GM04503 (cell line): Measurements from ENCODE around the gene TP53INP2.
"Not testable (repeated sequence)": the region's sequence is repeated elsewhere in the genome, so short reads cannot be mapped to it uniquely, and the experiment has no call there.

Source experiments
- DNase-seq: peaks from one replicate; pipeline ENCODE4 v3.0.0-alpha.2; 2012; ENCODE audit warnings: low read depth

Gene TP53INP2

GRCh38 chr20:34704177-34705007 is at the start of gene TP53INP2:
TP53INP2 (plus strand) TSS chr20:34704344; CDS start chr20:34708740, 4,396 bp downstream.
- no peak for DNase-seq

GRCh38 chr20:34658654-34659053 is 45.5 kb upstream of the TP53INP2 start:
- DNase-seq = not testable (repeated sequence)

DNA sequence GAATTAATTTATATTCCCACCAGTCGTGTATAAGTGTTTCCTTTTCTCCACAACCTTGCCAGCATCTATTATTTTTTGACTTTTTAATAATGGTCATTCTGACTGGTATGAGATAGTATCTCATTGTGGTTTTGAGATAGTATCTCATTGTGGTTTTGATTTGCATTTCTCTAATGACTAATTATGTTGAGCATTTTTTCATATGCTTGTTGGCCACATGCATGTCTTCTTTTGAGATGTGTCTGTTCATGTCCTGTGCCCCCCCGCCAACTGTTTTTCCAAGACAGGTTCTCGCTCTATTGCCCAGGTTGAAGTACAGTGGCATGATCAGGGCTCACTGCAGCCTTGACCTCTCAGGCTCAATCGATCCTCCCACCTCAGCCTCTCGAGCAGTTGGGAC is 42.3 kb upstream of the TP53INP2 start:
- not testable (repeated sequence) for DNase-seq

- DNase-seq = no peak
Observed at GRCh38 chr20:34663213-34663943, 40.8 kb upstream of the TP53INP2 start.

GRCh38 chr20:34664751-34665150 is 39.4 kb upstream of the TP53INP2 start:
- DNase-seq = not testable (repeated sequence)

DNA sequence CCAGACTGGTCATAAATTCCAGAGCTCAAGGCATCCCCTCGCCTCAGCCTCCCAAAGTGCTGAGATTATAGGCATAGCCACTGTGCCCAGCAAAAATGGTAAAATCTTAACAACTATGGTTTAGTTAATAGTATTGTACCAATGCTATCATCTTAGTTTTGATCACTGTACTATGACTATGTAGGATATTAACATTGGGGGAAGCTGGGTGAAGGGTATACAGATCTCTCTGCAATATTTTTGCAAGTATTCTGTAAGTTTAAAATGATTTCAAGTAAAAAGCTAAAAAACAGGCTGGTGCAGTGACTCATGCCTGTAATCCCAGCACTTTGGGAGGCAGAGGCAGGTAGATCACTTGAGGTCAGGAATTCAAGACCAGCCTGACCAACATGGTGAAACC is 35.0 kb upstream of the TP53INP2 start:
- no peak for DNase-seq

DNA sequence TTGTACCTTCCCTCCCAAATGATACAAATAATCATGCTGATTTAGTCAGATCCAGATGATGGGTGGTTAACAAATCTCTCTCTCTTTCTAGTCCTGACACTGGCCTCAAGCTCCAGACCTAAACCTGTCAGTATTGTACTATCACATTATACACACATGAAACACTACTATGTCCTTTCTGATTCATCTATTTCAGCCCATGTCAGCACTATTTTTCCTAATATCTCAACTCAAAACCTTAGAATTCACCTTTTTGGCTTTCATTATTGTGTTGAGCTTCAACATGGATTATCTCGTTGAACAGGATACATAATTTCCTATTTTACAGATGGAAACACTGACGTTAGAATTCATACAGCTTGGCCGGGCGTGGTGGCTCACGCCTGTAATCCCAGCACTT is 30.7 kb upstream of the TP53INP2 start:
- DNase-seq = no peak

DNA sequence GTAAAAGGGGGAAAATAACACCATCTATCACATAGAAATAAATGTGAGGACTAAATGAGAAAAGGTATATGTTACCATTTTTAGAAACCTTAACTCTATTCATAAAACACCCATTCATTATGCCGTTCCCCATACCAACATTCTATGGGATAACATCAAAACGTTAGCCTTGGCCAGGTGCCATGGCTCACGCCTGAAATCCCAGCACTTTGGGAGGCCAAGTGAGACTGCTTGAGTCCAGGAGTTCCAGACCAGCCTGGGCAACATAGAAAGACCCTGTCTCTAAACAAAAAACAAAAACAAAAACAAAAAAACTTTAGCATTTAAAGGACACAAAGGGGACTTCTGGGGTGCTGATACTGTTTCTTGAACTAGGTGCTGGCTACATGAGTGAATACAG is 28.6 kb upstream of the TP53INP2 start:
- DNase-seq = no peak

GRCh38 chr20:34675993-34676641 is 28.0 kb upstream of the TP53INP2 start:
- no peak for DNase-seq

GRCh38 chr20:34676642-34677373 is 27.3 kb upstream of the TP53INP2 start, which contains the start of gene PIGU:
PIGU (minus strand) TSS chr20:34677092; CDS start chr20:34677085, 7 bp downstream.
- peak; percentile 64 for DNase-seq

DNA sequence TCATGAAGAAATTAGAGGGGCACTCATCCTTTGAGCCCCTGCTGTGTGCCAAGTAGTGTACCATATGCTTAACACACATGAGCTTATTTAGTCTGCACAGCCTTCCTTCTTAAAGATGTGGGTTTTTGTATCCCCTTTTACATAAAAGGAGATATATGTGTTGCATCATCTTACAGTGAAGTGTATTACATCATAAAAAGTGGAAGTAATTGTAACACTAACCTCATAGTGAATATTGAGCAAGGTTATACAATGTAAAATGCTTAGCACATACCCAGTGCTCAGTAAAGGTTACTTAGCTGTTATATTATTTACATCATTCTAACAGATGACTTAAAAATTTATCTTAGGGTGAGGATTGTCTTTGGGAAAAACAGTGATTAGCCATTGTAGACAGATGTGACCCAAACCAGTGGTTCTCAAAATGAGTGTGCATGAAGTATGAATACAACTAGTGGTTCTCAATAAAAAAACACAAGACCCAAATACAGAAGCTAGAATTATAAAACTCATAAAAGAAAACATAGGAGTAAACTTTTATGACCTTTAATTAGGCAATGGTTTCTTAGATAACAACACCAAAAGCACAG is 23.5 kb upstream of the TP53INP2 start:
- no peak for DNase-seq

- DNase-seq = no peak
Observed at GRCh38 chr20:34683667-34684066, 20.5 kb upstream of the TP53INP2 start.

- no peak for DNase-seq
Observed at GRCh38 chr20:34689486-34689885, 14.7 kb upstream of the TP53INP2 start.

DNA sequence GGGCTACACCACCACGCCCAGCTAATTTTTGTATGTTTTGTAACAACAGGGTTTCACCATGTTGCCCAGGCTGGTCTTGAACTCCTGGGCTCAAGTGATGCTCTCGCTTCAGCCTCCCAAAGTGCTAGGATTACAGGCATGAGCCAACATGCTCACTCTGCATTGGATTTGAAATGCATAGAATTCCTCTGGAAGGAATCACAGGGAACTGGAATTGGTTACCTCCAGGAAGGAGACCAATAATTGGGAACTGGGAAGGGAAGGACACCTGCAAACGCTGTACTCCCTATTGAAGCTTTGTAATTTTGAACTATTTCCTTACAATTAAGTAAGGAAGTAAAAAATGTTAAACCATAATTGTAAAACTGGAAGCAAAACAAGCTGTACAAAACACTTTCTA is 12.3 kb upstream of the TP53INP2 start:
- DNase-seq = no peak

DNA sequence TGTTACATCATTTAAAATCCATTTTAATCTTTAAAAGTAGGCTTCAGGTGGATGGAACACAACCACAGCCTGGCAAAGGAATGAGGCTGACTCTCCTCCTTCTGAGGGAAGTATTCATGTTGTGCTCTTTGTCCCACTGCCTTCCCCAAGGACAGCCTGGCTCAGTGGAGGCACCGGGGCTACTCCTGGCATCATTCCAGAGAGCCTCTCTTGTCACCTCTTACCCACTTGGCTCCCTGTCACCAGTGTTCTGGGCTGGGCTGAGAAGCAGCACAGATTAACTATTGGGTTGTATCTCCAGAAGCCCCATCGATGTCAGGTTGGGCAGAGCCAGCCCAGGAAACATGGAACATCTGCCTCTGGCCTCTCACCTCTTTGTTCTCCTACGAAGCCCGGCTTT is 10.7 kb upstream of the TP53INP2 start:
- no peak for DNase-seq

- no peak for DNase-seq
Observed at GRCh38 chr20:34701405-34702085, 2.6 kb upstream of the TP53INP2 start.

GRCh38 chr20:34703061-34703423 is 1.1 kb upstream of the TP53INP2 start:
- no peak for DNase-seq

DNA sequence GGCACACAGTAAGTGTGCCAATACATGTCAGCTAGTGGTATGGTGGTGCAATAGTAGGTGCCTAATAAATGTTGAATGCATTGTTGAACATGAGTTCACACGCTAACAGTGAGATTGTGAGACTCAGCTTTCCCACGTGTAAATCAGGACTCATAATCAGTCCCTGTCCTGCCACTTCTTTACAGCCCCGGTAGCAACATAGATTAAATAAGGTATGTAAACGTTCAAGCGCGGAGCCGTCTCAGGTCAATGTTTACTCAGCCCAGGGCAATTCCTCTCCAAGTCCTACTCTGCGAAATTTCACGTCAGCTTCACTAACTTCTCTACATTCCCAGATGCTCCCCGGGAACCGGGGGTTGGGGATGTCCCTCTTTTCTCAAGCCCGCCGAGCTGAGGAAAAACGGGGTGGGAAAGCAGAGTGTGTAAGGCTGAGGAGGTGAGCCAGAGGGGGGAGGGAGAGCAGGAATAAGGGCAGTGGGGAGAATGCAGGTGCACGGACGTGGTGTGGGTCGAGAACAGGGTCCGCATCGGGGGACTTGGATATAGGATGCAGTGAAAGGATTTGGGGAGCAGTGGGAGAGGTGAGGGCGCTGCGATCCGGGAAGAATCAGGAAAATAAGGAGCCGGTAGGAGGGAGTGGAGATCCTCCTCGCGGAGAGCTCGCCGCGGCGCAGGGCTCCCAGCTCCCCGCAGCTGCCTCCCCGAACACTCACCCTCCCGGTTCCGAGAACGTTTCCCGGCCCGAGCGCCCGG is 544 bp upstream of the TP53INP2 start:
- DNase-seq = no peak

DNA sequence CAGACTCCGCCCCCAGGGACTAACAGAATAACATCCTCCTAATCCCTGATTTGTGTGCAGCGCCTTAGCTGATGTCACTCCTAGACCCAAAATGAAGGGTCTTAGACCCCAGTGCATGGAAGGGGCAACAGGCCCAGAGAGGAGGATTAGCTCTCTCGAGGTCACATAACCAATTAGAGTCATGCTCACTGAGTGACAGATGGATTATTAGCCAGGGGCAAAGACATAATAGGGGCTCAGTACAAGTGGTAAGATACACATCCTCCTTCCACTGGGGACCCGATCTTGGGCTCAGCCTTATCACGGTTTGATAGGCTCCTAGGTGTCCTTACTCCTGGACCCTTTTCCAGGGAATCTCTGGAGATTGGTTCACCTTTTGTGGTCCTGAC is 858 bp downstream of the TP53INP2 start:
- DNase-seq = no peak
